ENCODE data around the gene CENPV. TPM values are rescaled to one million over a fixed set of nuclear protein-coding genes. Genes with fewer than 3 reads are reported as not detected.

The CENPV gene
- total and polyA plus RNA-seq, 8 donors, result 24.5 to 324 (median 38.1) TPM

DNA sequence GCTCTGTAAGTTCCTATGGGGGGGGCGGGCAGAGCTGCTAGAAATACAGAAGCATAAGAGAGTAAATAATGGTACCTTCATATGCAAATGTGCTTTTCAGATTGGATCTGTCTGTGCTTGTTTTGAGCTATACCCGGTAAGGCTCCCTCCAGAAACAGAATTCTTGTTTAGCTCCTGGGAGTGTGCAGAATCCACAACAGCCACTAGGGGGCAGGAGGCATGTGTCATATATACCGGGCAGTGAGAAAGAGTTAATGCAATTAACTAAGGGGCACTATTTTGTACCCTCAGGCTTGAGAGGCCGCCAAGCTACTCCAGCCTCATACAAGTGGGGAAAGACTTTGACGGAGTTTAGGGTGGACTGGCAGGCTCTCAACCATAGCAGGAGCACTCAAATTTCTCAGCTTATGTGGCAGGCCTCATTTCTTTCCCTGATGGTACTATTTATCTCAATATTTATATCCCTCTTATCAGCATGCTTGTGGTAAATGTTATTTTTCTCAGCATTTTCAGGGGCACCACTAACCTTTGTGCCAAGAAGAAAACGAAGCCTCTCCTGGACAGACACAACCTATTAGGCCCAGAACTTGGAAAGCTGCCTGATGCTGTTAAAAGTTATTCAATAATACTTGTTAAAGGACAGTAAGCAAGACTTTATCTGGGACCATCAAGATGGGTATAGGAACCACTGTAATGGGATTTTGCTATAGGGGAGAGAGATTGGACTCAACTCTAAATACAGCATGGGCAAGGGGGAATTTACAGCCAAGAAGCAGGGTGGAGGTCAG lies 10.7 kb upstream of the CENPV start:
- Histone ChIP-seq H3K27ac (peak overlapping the region in 3 of 5 donors; percentile 4 to 22 (median 18)), H3K9me3 (no peaks in the 10 kb centered on the region), H3K36me3 (no peaks in the 10 kb centered on the region), H3K4me3 (no peak overlapping the region), H3K4me1 (peaks cover 0 to 9% (median 3%) of the 10 kb centered on the region in 4 donors), H3K27me3 (no peaks in the 10 kb centered on the region)
- intact Hi-C loops (cut with DNase I; ENCODE audit: low total_unique reads), result loop anchor here (10.0 kb wide), 1 partner anchor 161 kb away; no protein-coding TSS in a partner anchor
- WGBS, 5 donors, result 4 to 8% (median 6%) methylated on average over 6 of the region's 6 CpGs
- TF ChIP-seq POLR2A (IDR thresholded peaks at IDR 0.05) (no peak), EP300 (IDR thresholded peaks at IDR 0.05) (no peak), CTCF (IDR thresholded peaks at IDR 0.05) (peak in 5 of 7 experiments; percentile 82 to 98 (median 93)), POLR2AphosphoS5 (IDR thresholded peaks at IDR 0.05) (peak in 1 of 3 donors; percentile 33)
- DNase-seq, result peak; percentile 84 to 89

DNA sequence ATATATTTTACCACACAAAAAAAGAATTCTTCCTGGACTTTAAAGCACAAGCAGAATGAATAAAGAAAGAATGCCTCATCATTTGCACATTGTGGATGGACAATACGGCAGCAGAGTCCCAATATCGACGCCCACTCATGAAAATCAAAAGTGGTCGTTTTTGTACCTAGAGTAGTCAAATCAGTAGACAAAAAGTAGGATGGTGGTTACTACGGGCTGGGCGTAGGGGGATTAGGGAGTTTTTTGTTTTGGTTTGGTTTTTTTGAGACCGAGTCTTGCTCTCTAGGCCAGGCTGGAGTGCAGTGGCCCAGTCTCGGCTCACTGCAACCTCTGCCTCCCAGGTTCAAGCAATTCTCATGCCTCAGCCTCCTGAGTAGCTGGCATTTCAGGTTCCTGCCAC lies 8.6 kb upstream of the CENPV start:
- intact Hi-C loops (cut with DNase I; ENCODE audit: low total_unique reads), result loop anchor here (10.0 kb wide), 1 partner anchor 163 kb away; no protein-coding TSS in a partner anchor
- H3K4me3 ChIP-seq, result no peak overlapping the region
- H3K36me3 ChIP-seq, result no peaks in the 10 kb centered on the region
- peaks cover 0 to 9% (median 3%) of the 10 kb centered on the region in 4 donors for H3K4me1 ChIP-seq
- H3K27me3 ChIP-seq, result no peaks in the 10 kb centered on the region
- H3K27ac ChIP-seq, result no peak overlapping the region
- WGBS, 5 donors, result 76 to 88% (median 85%) methylated on average over 8 of the region's 8 CpGs
- TF ChIP-seq CTCF (IDR thresholded peaks at IDR 0.05) (no peak), POLR2AphosphoS5 (IDR thresholded peaks at IDR 0.05) (no peak), EP300 (IDR thresholded peaks at IDR 0.05) (no peak), POLR2A (IDR thresholded peaks at IDR 0.05) (no peak)
- DNase-seq, result no peak
- no peaks in the 10 kb centered on the region for H3K9me3 ChIP-seq

GRCh38 chr17:16358394-16358793 lies 5.1 kb upstream of the CENPV start:
- TF ChIP-seq POLR2A (IDR thresholded peaks at IDR 0.05) (no peak), CTCF (IDR thresholded peaks at IDR 0.05) (no peak), EP300 (IDR thresholded peaks at IDR 0.05) (no peak), POLR2AphosphoS5 (IDR thresholded peaks at IDR 0.05) (no peak)
- H3K4me1 ChIP-seq, result peaks cover 0 to 7% (median 4%) of the 10 kb centered on the region in 4 donors
- intact Hi-C loops (cut with DNase I; ENCODE audit: low total_unique reads), result no loop called here
- DNase-seq, result no peak
- no peak overlapping the region for H3K27ac ChIP-seq
- no peaks in the 10 kb centered on the region for H3K36me3 ChIP-seq
- no peak overlapping the region for H3K4me3 ChIP-seq
- H3K9me3 ChIP-seq, result no peaks in the 10 kb centered on the region
- no peaks in the 10 kb centered on the region for H3K27me3 ChIP-seq

GRCh38 chr17:16354585-16354984 lies 1.3 kb upstream of the CENPV start:
- Histone ChIP-seq H3K27ac (no peak overlapping the region), H3K36me3 (peaks cover 0 to 4% (median 3%) of the 10 kb centered on the region in 4 donors), H3K9me3 (no peaks in the 10 kb centered on the region), H3K27me3 (no peaks in the 10 kb centered on the region), H3K4me3 (no peak overlapping the region), H3K4me1 (peaks cover 13 to 33% (median 16%) of the 10 kb centered on the region in 4 donors)
- DNase-seq, result no peak
- intact Hi-C loops (cut with DNase I; ENCODE audit: low total_unique reads), result no loop called here
- 91 to 95% (median 93%) methylated on average over 13 to 14 of the region's 14 CpGs for WGBS, 5 donors
- no peak for TF ChIP-seq EP300 (IDR thresholded peaks at IDR 0.05)
- no peak for TF ChIP-seq POLR2A (IDR thresholded peaks at IDR 0.05)
- no peak for TF ChIP-seq POLR2AphosphoS5 (IDR thresholded peaks at IDR 0.05)
- TF ChIP-seq CTCF (IDR thresholded peaks at IDR 0.05), result no peak
